T-helper 2 cell treated with Interferon-gamma antibody and Interleukin-4, amounts not matched to agents 5 μg/mL and 100 μg/mL, for 36 hours (primary cell): ENCODE results near the gene TMEM236.

Experiments
- DNase-seq: peaks from one replicate; pipeline ENCODE4 v3.0.0; 2021; ENCODE audit warnings: low spot score
- H3K27ac Mint-ChIP-seq: one replicate; pipeline ENCODE4 v1.8.0; 2021; ENCODE audit warnings: mild to moderate bottlenecking, mixed read lengths
- H3K27me3 Mint-ChIP-seq: one replicate; pipeline ENCODE4 v1.8.0; 2021; ENCODE audit warnings: low read depth, mixed read lengths
- H3K36me3 Mint-ChIP-seq: one replicate; pipeline ENCODE4 v1.8.0; 2021; ENCODE audit warnings: low read depth, mixed read lengths
- H3K4me1 Mint-ChIP-seq: one replicate; pipeline ENCODE4 v1.8.0; 2021; ENCODE audit warnings: low read depth, mixed read lengths
- H3K4me3 Mint-ChIP-seq: one replicate; pipeline ENCODE4 v1.8.0; 2022; ENCODE audit warnings: mild to moderate bottlenecking, moderate library complexity, mixed read lengths
- H3K9me3 Mint-ChIP-seq: one replicate; pipeline ENCODE4 v1.8.0; 2021; ENCODE audit warnings: mixed read lengths

TMEM236 gene

GRCh38 chr10:17808971-17809841 is 57.2 kb downstream of the TMEM236 start, which contains the start of gene MRC1:
Gene MRC1, plus strand, starts transcription at chr10:17809348. Its CDS starts 118 bp downstream, at chr10:17809466.
- Mint-ChIP-seq H3K9me3 (no peaks in the 10 kb centered on the region), H3K4me3 (no peak within 1 kb of the TSS), H3K27me3 (peaks cover 10% of the 10 kb centered on the region), H3K36me3 (no peaks in the 10 kb centered on the region), H3K27ac (no peak within 1 kb of the TSS), H3K4me1 (no peaks in the 10 kb centered on the region)
- DNase-seq: no peak

- Mint-ChIP-seq H3K9me3 (no peaks in the 10 kb centered on the region), H3K27ac (no peak overlapping the region), H3K4me1 (no peaks in the 10 kb centered on the region), H3K36me3 (no peaks in the 10 kb centered on the region), H3K4me3 (no peak overlapping the region), H3K27me3 (peaks cover 10% of the 10 kb centered on the region)
- no peak for DNase-seq
Observed at GRCh38 chr10:17811146-17811865, 59.3 kb downstream of the TMEM236 start.

- DNase-seq: no peak
- no peaks in the 10 kb centered on the region for H3K4me1 Mint-ChIP-seq
- H3K9me3 Mint-ChIP-seq: no peaks in the 10 kb centered on the region
- H3K36me3 Mint-ChIP-seq: no peaks in the 10 kb centered on the region
- H3K27ac Mint-ChIP-seq: no peak overlapping the region
- no peak overlapping the region for H3K4me3 Mint-ChIP-seq
- H3K27me3 Mint-ChIP-seq: peaks cover 5% of the 10 kb centered on the region
Observed at GRCh38 chr10:17814973-17815372, 63.0 kb downstream of the TMEM236 start.

GRCh38 chr10:17816199-17816598 is 64.2 kb downstream of the TMEM236 start:
- Mint-ChIP-seq H3K4me3 (no peak overlapping the region), H3K4me1 (no peaks in the 10 kb centered on the region), H3K27me3 (no peaks in the 10 kb centered on the region), H3K36me3 (no peaks in the 10 kb centered on the region), H3K27ac (no peak overlapping the region), H3K9me3 (no peaks in the 10 kb centered on the region)
- DNase-seq: no peak

DNA sequence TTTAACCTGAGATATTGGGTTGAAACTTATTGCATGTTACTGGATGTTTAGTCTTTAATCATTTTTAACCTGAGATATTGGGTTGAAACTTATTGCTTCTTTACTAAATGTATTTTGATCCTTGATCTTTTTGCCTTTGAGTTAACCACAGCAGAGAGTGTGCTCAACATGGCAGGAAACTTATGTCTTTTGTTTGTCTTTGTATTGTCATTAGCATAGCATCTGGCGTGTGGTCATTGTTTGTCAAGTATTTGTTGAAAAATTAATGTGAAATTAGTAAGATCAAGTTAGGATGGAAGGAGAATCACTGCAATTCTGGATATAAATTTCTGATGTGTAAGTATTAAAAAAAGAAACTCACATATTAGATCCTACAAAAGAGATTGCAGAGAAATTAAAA is 65.3 kb downstream of the TMEM236 start:
- no peak for DNase-seq
- Mint-ChIP-seq H3K4me3 (no peak overlapping the region), H3K9me3 (no peaks in the 10 kb centered on the region), H3K4me1 (no peaks in the 10 kb centered on the region), H3K27me3 (no peaks in the 10 kb centered on the region), H3K36me3 (no peaks in the 10 kb centered on the region), H3K27ac (no peak overlapping the region)

DNA sequence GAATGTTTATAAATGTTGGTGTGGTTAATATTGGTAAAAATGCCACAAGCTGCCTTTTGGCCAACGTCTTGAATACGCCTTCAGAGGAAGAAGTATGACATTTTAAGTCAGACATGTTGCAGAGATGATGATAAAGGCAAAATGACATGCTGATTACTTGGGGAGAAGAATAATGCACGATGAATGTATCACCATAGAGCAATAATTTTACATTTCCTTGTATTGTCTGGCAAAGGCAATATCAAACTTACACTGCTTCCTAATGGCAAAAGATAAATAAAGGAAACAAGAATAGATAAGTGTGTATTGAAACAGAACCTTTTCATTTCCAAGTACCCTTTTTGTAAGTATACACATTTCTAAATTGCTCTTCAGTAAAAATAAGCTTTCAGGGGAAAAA is 65.8 kb downstream of the TMEM236 start:
- H3K9me3 Mint-ChIP-seq: no peaks in the 10 kb centered on the region
- H3K4me1 Mint-ChIP-seq: no peaks in the 10 kb centered on the region
- H3K4me3 Mint-ChIP-seq: no peak overlapping the region
- DNase-seq: no peak
- no peaks in the 10 kb centered on the region for H3K36me3 Mint-ChIP-seq
- H3K27ac Mint-ChIP-seq: no peak overlapping the region
- H3K27me3 Mint-ChIP-seq: no peaks in the 10 kb centered on the region

DNA sequence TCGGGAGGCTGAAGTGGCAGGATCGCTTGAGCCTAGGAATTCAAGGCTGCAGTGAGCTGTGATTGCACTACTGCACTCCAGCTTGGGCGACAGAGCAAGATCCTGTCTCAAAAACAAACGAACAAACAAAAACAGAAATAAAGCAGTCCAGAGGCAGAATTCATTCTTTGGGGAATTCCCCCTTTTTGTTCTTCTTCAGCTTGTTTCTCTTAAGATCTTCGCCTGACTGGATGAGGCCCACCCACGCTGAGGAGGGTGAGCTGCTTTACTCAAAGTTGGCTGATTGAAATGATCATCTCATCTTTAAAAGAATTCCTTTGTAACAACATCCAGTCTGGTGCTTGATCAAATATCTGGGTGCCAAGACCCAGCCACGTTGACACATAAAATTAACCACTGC is 67.8 kb downstream of the TMEM236 start:
- no peaks in the 10 kb centered on the region for H3K27me3 Mint-ChIP-seq

GRCh38 chr10:17820943-17821342 is 68.9 kb downstream of the TMEM236 start:
- H3K27me3 Mint-ChIP-seq: no peaks in the 10 kb centered on the region
- no peak overlapping the region for H3K4me3 Mint-ChIP-seq
- DNase-seq: no peak
- H3K27ac Mint-ChIP-seq: no peak overlapping the region
- H3K36me3 Mint-ChIP-seq: no peaks in the 10 kb centered on the region
- H3K4me1 Mint-ChIP-seq: no peaks in the 10 kb centered on the region
- no peaks in the 10 kb centered on the region for H3K9me3 Mint-ChIP-seq

More for the DNA sequence above, 67.8 kb downstream of the TMEM236 start:
- Mint-ChIP-seq H3K4me1 (no peaks in the 10 kb centered on the region), H3K4me3 (no peak overlapping the region), H3K27ac (no peak overlapping the region), H3K36me3 (no peaks in the 10 kb centered on the region), H3K9me3 (no peaks in the 10 kb centered on the region)
- DNase-seq: no peak

DNA sequence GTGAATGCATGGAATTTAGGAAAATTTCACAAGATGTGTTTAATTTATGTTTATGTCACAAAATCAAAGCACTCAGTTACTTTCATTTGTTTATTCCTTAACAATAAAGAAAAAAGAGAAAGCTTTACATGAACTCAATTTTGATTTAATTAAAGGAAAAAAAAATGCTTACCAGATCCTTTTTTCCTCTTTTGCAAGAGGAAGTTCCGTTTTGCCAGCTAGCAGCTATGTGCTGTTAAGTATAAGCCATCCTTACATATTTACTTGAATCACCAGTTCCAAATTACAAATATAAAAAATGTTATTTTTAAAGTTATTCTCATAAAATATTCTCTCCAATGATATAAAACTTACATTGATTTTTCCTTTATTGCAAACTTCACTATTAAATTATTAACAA is 69.9 kb downstream of the TMEM236 start:
- H3K36me3 Mint-ChIP-seq: no peaks in the 10 kb centered on the region
- H3K4me1 Mint-ChIP-seq: no peaks in the 10 kb centered on the region
- H3K27ac Mint-ChIP-seq: no peak overlapping the region
- DNase-seq: no peak
- no peak overlapping the region for H3K4me3 Mint-ChIP-seq
- no peaks in the 10 kb centered on the region for H3K27me3 Mint-ChIP-seq
- no peaks in the 10 kb centered on the region for H3K9me3 Mint-ChIP-seq

GRCh38 chr10:17831341-17831740 is 79.3 kb downstream of the TMEM236 start:
- Mint-ChIP-seq H3K4me3 (no peak overlapping the region), H3K27me3 (no peaks in the 10 kb centered on the region), H3K9me3 (no peaks in the 10 kb centered on the region), H3K4me1 (no peaks in the 10 kb centered on the region), H3K36me3 (no peaks in the 10 kb centered on the region), H3K27ac (no peak overlapping the region)
- no peak for DNase-seq

DNA sequence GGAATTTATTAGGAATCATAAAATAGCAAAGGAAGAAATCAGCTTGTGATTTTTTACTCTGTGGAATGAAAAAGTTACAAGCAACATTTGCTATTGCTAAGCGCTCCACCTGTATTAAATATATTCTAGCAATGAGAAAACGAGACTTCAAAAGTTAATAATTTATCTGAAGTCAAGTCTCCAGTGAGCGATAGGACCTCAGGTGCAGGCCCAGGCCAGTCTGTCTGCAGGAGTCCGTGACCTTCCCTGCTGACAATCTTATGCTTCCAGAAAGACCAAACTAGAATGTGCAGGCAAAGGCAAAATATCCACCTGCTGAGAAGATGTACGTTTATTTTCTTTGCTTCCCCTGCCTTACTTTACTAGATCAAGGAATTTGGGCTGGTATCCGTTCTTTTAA is 79.9 kb downstream of the TMEM236 start:
- Mint-ChIP-seq H3K27me3 (no peaks in the 10 kb centered on the region), H3K4me1 (no peaks in the 10 kb centered on the region), H3K36me3 (no peaks in the 10 kb centered on the region), H3K9me3 (no peaks in the 10 kb centered on the region), H3K27ac (no peak overlapping the region), H3K4me3 (no peak overlapping the region)
- DNase-seq: no peak

- H3K9me3 Mint-ChIP-seq: no peaks in the 10 kb centered on the region
- H3K27me3 Mint-ChIP-seq: no peaks in the 10 kb centered on the region
- no peak overlapping the region for H3K27ac Mint-ChIP-seq
Observed at GRCh38 chr10:17833656-17834055, 81.7 kb downstream of the TMEM236 start.

GRCh38 chr10:17835688-17836087 is 83.7 kb downstream of the TMEM236 start:
- H3K36me3 Mint-ChIP-seq: no peaks in the 10 kb centered on the region
- H3K27me3 Mint-ChIP-seq: no peaks in the 10 kb centered on the region
- no peak overlapping the region for H3K27ac Mint-ChIP-seq
- no peaks in the 10 kb centered on the region for H3K9me3 Mint-ChIP-seq
- H3K4me1 Mint-ChIP-seq: no peaks in the 10 kb centered on the region
- H3K4me3 Mint-ChIP-seq: no peak overlapping the region
- no peak for DNase-seq

More at GRCh38 chr10:17833656-17834055, 81.7 kb downstream of the TMEM236 start:
- no peaks in the 10 kb centered on the region for H3K36me3 Mint-ChIP-seq
- H3K4me1 Mint-ChIP-seq: no peaks in the 10 kb centered on the region
- no peak for DNase-seq
- no peak overlapping the region for H3K4me3 Mint-ChIP-seq

DNA sequence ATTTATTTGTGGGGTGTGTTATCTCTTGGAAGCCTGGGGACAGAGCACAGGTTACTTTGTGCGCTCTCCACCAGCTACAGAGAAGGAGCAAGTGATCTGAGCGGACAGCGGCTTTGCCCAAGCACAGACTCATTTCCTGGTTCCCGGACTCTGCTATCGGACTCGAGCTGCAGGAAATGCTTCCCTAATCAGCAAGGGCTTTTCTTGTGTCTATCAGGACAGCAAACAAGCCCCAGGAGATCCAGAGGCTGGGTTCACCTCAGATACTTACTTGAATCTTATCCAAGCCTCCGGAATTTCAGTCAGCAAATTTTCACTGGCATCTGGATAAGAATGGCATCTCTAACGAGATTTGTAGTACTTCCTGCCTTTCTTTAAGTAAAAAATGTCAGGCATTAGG is 84.9 kb downstream of the TMEM236 start:
- Mint-ChIP-seq H3K9me3 (no peaks in the 10 kb centered on the region), H3K4me3 (no peak overlapping the region), H3K27ac (no peak overlapping the region), H3K36me3 (no peaks in the 10 kb centered on the region), H3K4me1 (no peaks in the 10 kb centered on the region), H3K27me3 (no peaks in the 10 kb centered on the region)
- DNase-seq: no peak
